Panc1 (cell line): ENCODE data around the gene ZYX.

Experiments used
- CTCF ChIP-seq: fragments of 450-650 bp; IDR thresholded peaks from 2 replicates; pipeline ENCODE4 v1.5.1; 2017; ENCODE audit warnings: mild to moderate bottlenecking
- POLR2AphosphoS5 ChIP-seq: IDR thresholded peaks from 2 replicates; pipeline ENCODE4 v1.6.1; 2012; ENCODE audit warnings: mild to moderate bottlenecking, low read depth, low read length, moderate library complexity
- SIN3A ChIP-seq: IDR thresholded peaks from 2 replicates; pipeline ENCODE4 v1.6.1; 2012; ENCODE audit warnings: low read depth, mild to moderate bottlenecking, low read length, moderate library complexity, borderline replicate concordance; ENCODE audit not compliant: insufficient read depth
- TCF7L2 ChIP-seq: IDR thresholded peaks from 2 replicates; pipeline ENCODE4 v1.6.1; 2011; ENCODE audit warnings: mild to moderate bottlenecking, low read depth, low read length, inconsistent platforms
- TF ChIP-seq, protein P1 (sequence below), 2 experiments: IDR thresholded peaks; 2 replicates each; pipeline ENCODE4 v1.6.1; 2011 to 2012; ENCODE audit warnings: low read depth in 2 of 2, control low read depth in 1 of 2, low read length in 1 of 2, mild to moderate bottlenecking in 1 of 2, moderate library complexity in 1 of 2; ENCODE audit not compliant: insufficient read depth in 1 of 2

- no peak for TF ChIP-seq CTCF
- no peak for TF ChIP-seq POLR2AphosphoS5
- TF ChIP-seq TCF7L2: no peak
- TF ChIP-seq SIN3A: no peak
- TF ChIP-seq, protein P1, sequence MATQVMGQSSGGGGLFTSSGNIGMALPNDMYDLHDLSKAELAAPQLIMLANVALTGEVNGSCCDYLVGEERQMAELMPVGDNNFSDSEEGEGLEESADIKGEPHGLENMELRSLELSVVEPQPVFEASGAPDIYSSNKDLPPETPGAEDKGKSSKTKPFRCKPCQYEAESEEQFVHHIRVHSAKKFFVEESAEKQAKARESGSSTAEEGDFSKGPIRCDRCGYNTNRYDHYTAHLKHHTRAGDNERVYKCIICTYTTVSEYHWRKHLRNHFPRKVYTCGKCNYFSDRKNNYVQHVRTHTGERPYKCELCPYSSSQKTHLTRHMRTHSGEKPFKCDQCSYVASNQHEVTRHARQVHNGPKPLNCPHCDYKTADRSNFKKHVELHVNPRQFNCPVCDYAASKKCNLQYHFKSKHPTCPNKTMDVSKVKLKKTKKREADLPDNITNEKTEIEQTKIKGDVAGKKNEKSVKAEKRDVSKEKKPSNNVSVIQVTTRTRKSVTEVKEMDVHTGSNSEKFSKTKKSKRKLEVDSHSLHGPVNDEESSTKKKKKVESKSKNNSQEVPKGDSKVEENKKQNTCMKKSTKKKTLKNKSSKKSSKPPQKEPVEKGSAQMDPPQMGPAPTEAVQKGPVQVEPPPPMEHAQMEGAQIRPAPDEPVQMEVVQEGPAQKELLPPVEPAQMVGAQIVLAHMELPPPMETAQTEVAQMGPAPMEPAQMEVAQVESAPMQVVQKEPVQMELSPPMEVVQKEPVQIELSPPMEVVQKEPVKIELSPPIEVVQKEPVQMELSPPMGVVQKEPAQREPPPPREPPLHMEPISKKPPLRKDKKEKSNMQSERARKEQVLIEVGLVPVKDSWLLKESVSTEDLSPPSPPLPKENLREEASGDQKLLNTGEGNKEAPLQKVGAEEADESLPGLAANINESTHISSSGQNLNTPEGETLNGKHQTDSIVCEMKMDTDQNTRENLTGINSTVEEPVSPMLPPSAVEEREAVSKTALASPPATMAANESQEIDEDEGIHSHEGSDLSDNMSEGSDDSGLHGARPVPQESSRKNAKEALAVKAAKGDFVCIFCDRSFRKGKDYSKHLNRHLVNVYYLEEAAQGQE (IDR thresholded peaks at IDR 0.05; ENCODE audit: insufficient read depth in 1 of 2, low read depth in 2 of 2, low read length in 1 of 2): no peak
Observed at GRCh38 chr7:143382126-143382790, 1.1 kb downstream of the ZYX start.
